Measurements from ENCODE around the gene TMEM178B.

DNA sequence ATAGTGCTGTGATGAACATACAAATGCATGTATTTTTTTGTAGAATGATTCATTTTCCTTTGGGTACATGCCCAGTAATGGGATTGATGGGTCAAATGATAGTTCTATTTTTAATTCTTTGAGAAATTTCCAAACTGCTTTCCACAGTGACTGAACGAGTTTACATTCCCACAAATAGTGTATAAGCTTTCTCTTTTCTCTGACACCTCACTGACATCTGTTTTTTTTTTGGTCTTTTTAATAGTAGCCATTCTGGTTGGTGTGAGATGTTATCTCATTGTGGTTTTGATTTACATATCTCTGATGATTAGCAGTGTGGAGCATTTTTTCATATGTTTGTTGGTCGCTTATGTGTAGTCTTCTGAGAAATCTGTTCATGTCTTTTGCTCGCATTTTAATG, 282.3 kb downstream of the TMEM178B start:
- no peak for TF ChIP-seq POLR2A (IDR thresholded peaks at IDR 0.05)
- TF ChIP-seq, protein P1, sequence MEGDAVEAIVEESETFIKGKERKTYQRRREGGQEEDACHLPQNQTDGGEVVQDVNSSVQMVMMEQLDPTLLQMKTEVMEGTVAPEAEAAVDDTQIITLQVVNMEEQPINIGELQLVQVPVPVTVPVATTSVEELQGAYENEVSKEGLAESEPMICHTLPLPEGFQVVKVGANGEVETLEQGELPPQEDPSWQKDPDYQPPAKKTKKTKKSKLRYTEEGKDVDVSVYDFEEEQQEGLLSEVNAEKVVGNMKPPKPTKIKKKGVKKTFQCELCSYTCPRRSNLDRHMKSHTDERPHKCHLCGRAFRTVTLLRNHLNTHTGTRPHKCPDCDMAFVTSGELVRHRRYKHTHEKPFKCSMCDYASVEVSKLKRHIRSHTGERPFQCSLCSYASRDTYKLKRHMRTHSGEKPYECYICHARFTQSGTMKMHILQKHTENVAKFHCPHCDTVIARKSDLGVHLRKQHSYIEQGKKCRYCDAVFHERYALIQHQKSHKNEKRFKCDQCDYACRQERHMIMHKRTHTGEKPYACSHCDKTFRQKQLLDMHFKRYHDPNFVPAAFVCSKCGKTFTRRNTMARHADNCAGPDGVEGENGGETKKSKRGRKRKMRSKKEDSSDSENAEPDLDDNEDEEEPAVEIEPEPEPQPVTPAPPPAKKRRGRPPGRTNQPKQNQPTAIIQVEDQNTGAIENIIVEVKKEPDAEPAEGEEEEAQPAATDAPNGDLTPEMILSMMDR (IDR thresholded peaks at IDR 0.05 in 4 of 5, conservative IDR thresholded peaks at IDR 0.05 in 1 of 5), result no peak
